ENCODE measurements around the gene PCSK6. TPM values are rescaled to one million over a fixed set of nuclear protein-coding genes. Genes with fewer than 3 reads are reported as not detected.
A peak's percentile ranks its signal among the peaks of the same experiment; 100 is the strongest.

PCSK6 gene
- total RNA-seq, 1 donor from 2014 or later = 16.6 TPM

GRCh38 chr15:101315736-101316135 lies 173.8 kb downstream of the PCSK6 start:
- intact Hi-C loops (cut with DNase I) = no loop called here
- no peaks in the 10 kb centered on the region for H3K36me3 ChIP-seq
- H3K4me3 ChIP-seq = no peak overlapping the region
- no peaks in the 10 kb centered on the region for H3K27me3 ChIP-seq
- DNase-seq (peak; percentile 57), ATAC-seq (no peak)
- TF ChIP-seq CTCF (IDR thresholded peaks at IDR 0.05) = no peak
- no peaks in the 10 kb centered on the region for H3K9me3 ChIP-seq
- H3K4me1 ChIP-seq = no peaks in the 10 kb centered on the region
- no peak overlapping the region for H3K27ac ChIP-seq

- ATAC-seq = no peak
- H3K4me3 ChIP-seq = no peak overlapping the region
Measured at GRCh38 chr15:101314336-101315125, 175.0 kb downstream of the PCSK6 start.

DNA sequence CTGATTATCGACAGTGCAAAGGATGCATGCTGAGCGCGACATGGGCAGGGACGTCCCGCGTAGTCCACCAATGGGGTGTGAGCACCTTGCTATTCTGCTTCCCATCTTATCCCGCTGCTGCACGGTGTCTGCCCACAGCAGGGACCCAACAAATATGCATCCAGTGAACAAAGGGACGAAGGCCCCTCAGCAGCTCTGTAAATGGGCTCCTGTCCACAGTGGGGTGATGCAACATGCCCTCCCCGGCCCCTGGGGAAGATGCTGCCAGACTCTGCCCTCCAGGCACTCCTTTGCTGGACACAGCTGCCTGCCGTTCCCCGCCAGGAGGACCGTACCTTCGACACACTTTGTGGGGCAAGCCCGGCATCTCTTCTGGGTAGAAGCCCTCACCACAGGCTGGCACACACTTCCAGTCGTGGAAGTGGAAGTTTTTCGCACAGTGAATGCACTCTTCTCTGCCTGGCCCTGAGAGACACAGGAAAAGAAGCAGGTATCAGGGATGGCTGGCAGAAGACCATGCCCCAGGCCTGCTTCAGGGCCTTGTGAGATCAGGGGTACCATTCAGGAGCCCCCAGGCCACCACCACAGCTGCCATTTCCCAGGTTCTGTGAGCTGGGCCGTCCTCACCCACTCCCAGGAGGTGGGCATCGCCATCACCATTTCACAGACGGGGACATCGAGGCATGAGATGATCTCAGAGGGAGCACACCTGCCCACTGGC lies 176.3 kb downstream of the PCSK6 start:
- Histone ChIP-seq H3K36me3 (no peaks in the 10 kb centered on the region), H3K4me1 (no peaks in the 10 kb centered on the region), H3K9me3 (no peaks in the 10 kb centered on the region), H3K27me3 (no peaks in the 10 kb centered on the region), H3K27ac (no peak overlapping the region), H3K4me3 (no peak overlapping the region)
- intact Hi-C loops (cut with DNase I) = no loop called here
- no peak for TF ChIP-seq CTCF (IDR thresholded peaks at IDR 0.05)
- DNase-seq (peak; percentile 58), ATAC-seq (no peak)

More at GRCh38 chr15:101314336-101315125, 175.0 kb downstream of the PCSK6 start:
- Histone ChIP-seq H3K36me3 (no peaks in the 10 kb centered on the region), H3K4me1 (no peaks in the 10 kb centered on the region), H3K27me3 (no peaks in the 10 kb centered on the region), H3K27ac (no peak overlapping the region), H3K9me3 (no peaks in the 10 kb centered on the region)
- TF ChIP-seq CTCF (IDR thresholded peaks at IDR 0.05) = no peak
- DNase-seq = peak; percentile 48
- intact Hi-C loops (cut with DNase I) = no loop called here

DNA sequence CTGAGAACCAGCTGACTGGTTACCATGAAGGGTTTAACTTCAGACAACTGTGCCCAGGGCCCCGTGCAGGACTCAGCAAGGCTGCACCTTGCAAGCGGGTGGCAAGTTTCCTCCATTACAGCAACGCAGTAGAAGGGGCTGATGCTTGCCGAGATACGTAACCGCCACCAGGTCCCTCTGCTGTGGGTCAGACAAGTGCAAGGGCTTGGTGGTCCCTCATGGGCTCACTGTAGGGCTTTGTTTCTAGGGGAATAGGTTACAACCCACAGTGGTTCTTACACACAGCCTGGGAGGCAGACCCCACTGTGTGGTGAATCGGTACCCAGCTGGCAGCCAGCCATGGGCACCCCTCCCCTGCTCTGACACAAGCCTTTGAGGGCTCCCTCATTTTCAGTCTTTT lies 179.0 kb downstream of the PCSK6 start:
- DNase-seq (peak; percentile 46), ATAC-seq (no peak)
- TF ChIP-seq CTCF (IDR thresholded peaks at IDR 0.05) = no peak
- intact Hi-C loops (cut with DNase I) = no loop called here
- Histone ChIP-seq H3K27ac (no peak overlapping the region), H3K27me3 (no peaks in the 10 kb centered on the region), H3K4me1 (no peaks in the 10 kb centered on the region), H3K4me3 (no peak overlapping the region), H3K36me3 (no peaks in the 10 kb centered on the region), H3K9me3 (no peaks in the 10 kb centered on the region)

GRCh38 chr15:101310161-101310480 lies 179.4 kb downstream of the PCSK6 start:
- no peak for TF ChIP-seq CTCF (IDR thresholded peaks at IDR 0.05)
- intact Hi-C loops (cut with DNase I) = no loop called here
- H3K4me1 ChIP-seq = no peaks in the 10 kb centered on the region
- H3K36me3 ChIP-seq = no peaks in the 10 kb centered on the region
- no peaks in the 10 kb centered on the region for H3K9me3 ChIP-seq
- DNase-seq (peak; percentile 56), ATAC-seq (no peak)
- H3K27me3 ChIP-seq = no peaks in the 10 kb centered on the region
- H3K27ac ChIP-seq = no peak overlapping the region
- no peak overlapping the region for H3K4me3 ChIP-seq
